Pancreas (tissue), 10 donors: ENCODE data around the gene RNF130. TPM values are rescaled to one million over a fixed set of nuclear protein-coding genes. Genes with fewer than 3 reads are reported as not detected.

Source experiments
- ATAC-seq, 4 donors: fragments of 200-7000 bp; cut with Tn5 transposase; one replicate each; pipeline versions ENCODE4 v1.8.0 to v1.9.1; 2020; ENCODE audit warnings: mild to moderate bottlenecking in 4 of 4, moderate library complexity in 4 of 4
- DNase-seq, 6 donors: peaks; one replicate each; pipeline ENCODE4 v3.0.0-alpha.2; 2020
- FAIRE-seq: peaks from 2 replicates; lab custom pipeline; 2012; peaks lifted over from hg19 to GRCh38; lab: Jason Lieb, UNC
- H3K27ac ChIP-seq, 4 donors: fragments of 200-600 bp; sonication (generic); 1 replicate in 3 of 4; 2 replicates in 1 of 4; pipeline versions ENCODE4 v1.5.0 to v1.8.0; 2020
- H3K27me3 ChIP-seq, 4 donors: fragments of 200-600 bp; one replicate each; pipeline ENCODE4 v1.8.0; 2021
- H3K36me3 ChIP-seq, 3 donors: fragments of 200-600 bp; sonication (generic) in 1 of 3; one replicate each; pipeline versions ENCODE4 v1.5.0 to v1.8.0; 2020 to 2021
- H3K4me1 ChIP-seq, 3 donors: fragments of 200-600 bp; one replicate each; pipeline ENCODE4 v1.8.0; 2021
- H3K4me3 ChIP-seq, 4 donors: fragments of 200-600 bp; sonication (generic) in 2 of 4; one replicate each; pipeline versions ENCODE4 v1.5.0 to v1.8.0; 2020 to 2021
- H3K9me3 ChIP-seq, 4 donors: fragments of 200-600 bp; one replicate each; pipeline ENCODE4 v1.8.0; 2021
- CTCF ChIP-seq, 4 donors: fragments of 200-600 bp; sonication (generic) in 3 of 4; IDR thresholded peaks; one replicate each; pipeline versions ENCODE4 v1.5.0 to v1.8.0; 2021; ENCODE audit warnings: antibody characterized with exemption in 4 of 4
- WGBS, 2 donors: extraction: QIAGEN DNeasy Blood & Tissue Kit; methylation state at CpG; one replicate each; pipeline ENCODE4 v1.1.7; 2013; 5-methylcytosine and 5-hydroxymethylcytosine counted together
- intact Hi-C, 3 donors: fragments of 100-400 bp; cut with DNase I; formaldehyde crosslinking; loops; one replicate each; pipeline versions ENCODE4 v1.11.1 to v1.14.2; 2022
- polyA plus RNA-seq, 2 donors: library from polyadenylated mRNA; stranded (reverse); fragments of 200-250 nt; gene quantifications; one replicate each; pipeline ENCODE4 v1.2.3, GENCODE V29; 2013
- total RNA-seq, 6 donors: library from RNA; stranded (reverse); fragmentation: NEBNext Ultra II Directional in 4 of 6; extraction: Animal tissue kit (Norgen Biotek cat#: 25700) in 4 of 6; gene quantifications; one replicate each; pipeline versions ENCODE4 v1.2.1 to v1.2.4, GENCODE V29; 2021 to 2023
- donor health status: healthy with polysubstance abuse.
- donor health status: DM: no; HTN: no; CAD: no; lungs with moderate emphysema.
- donor health status: DM: no; HTN: no; CAD: no.
- donor health status: control.
- donor health status: control.
- donor health status: Bipolar disorder and iron deficiency.
- donor health status: DM: yes; HTN: yes; CAD: no.
- donor health status: DM: no; HTN: no; CAD: no.
- donor health status: DM: no; HTN: no; CAD: no.
- donor health status: DM: yes; HTN: yes; CAD: no.

Gene RNF130
- total and polyA plus RNA-seq, 8 donors = 21.4 to 57.8 (median 37.8) TPM

GRCh38 chr5:180072256-180072548, 643 bp upstream of the RNF130 start:
- intact Hi-C loops = no loop called here
- no peak for DNase-seq
- Histone ChIP-seq H3K4me3 (peak overlapping the region in 2 of 4 donors; percentile 76 to 83), H3K36me3 (no peaks in the 10 kb centered on the region), H3K27me3 (no peaks in the 10 kb centered on the region), H3K9me3 (no peaks in the 10 kb centered on the region), H3K4me1 (peaks cover 10 to 21% (median 16%) of the 10 kb centered on the region in 3 donors), H3K27ac (peak overlapping the region; percentile 83 to 98 (median 95))
- 17% methylated on average over 14 of the region's 14 CpGs for WGBS, 2 donors
- FAIRE-seq = no peak
- TF ChIP-seq CTCF (IDR thresholded peaks at IDR 0.05) = no peak
- ATAC-seq = no peak

GRCh38 chr5:180070756-180071530, 616 bp downstream of the RNF130 start:
- DNase-seq (peak in 2 of 6 donors; percentile 57 to 86), ATAC-seq (peak; percentile 32 to 49 (median 40)), FAIRE-seq (no peak)
- intact Hi-C loops = no loop called here
- peak overlapping the region; percentile 64 to 86 (median 80) for H3K4me3 ChIP-seq
- TF ChIP-seq CTCF (IDR thresholded peaks at IDR 0.05) = no peak
- whole genome bisulfite sequencing, 2 donors = 0 to 1% methylated on average over 48 of the region's 48 CpGs
- no peaks in the 10 kb centered on the region for H3K9me3 ChIP-seq
- H3K4me1 ChIP-seq = peaks cover 10 to 21% (median 16%) of the 10 kb centered on the region in 3 donors
- no peaks in the 10 kb centered on the region for H3K36me3 ChIP-seq
- H3K27ac ChIP-seq = peak overlapping the region; percentile 78 to 98 (median 89)
- no peaks in the 10 kb centered on the region for H3K27me3 ChIP-seq

DNA sequence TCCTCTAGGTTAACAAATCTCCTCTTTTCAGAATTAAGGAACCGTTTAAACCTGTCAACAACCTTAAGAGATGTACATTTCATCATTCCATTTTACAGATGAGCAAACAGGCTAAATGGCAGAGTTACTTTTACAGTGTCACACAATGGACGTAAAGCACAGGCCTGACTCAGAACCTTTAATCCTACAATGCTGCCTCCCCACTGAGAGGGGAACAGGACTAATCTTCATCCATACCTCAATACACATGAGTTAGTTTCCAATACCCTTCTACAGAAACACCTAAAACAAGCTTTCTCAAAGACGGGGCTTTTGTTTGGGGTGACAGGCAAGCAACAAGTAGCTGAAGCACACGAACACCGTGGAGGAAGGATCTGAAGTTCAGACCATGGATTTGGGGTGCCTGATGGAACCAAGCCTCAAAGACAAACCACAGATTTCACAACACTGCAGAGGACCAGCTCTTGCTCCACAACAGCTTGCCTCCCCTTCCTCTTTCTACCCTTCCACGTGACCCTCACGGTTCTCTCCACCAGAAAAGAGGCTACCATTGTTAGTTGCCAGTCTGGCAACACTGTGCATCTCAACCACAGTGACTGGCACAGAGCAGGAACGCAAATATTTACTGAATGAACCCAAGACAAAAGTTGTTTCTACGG, 1.8 kb downstream of the RNF130 start:
- WGBS, 2 donors = 35 to 40% methylated on average over 9 of the region's 9 CpGs
- H3K4me1 ChIP-seq = peaks cover 10 to 21% (median 16%) of the 10 kb centered on the region in 3 donors
- DNase-seq (peak in 1 of 6 donors; percentile 61), FAIRE-seq (no peak), ATAC-seq (peak in 2 of 4 donors; percentile 13 to 19)
- H3K4me3 ChIP-seq = peak overlapping the region in 2 of 4 donors; percentile 76 to 83
- H3K27ac ChIP-seq = peak overlapping the region in 2 of 4 donors; percentile 95 to 98
- H3K9me3 ChIP-seq = no peaks in the 10 kb centered on the region
- H3K36me3 ChIP-seq = no peaks in the 10 kb centered on the region
- TF ChIP-seq CTCF (IDR thresholded peaks at IDR 0.05) = no peak
- intact Hi-C loops = no loop called here
- H3K27me3 ChIP-seq = no peaks in the 10 kb centered on the region

DNA sequence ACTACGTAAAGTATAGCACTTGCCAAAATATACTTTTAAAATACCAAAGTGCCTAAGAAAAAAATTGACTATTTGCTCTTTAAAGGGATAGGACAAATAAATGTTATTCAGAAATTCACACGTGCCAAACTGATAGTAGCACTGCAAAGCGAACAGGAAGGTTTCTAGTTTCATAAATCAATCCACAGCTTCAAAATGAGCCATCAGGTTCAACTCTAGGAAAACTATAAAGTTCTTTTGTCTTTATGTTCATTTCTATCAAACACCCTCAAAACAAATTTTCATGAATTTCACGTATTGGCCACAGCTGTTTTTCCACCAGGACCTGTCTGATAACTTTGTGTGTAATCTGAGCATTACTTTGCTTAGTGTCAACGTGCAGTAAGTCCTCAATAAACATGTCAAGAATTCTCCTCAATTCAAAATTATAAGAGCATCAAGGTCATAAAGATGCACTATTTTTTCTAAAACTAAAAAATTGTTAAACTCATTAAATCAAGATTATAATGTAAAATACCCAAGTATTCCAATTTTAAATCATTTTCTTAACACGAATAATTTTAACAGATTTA, 3.0 kb downstream of the RNF130 start:
- peak overlapping the region in 1 of 4 donors; percentile 95 for H3K27ac ChIP-seq

More for the DNA sequence above, 3.0 kb downstream of the RNF130 start:
- Histone ChIP-seq H3K27me3 (no peaks in the 10 kb centered on the region), H3K9me3 (no peaks in the 10 kb centered on the region), H3K4me1 (peaks cover 10 to 21% (median 16%) of the 10 kb centered on the region in 3 donors), H3K36me3 (no peaks in the 10 kb centered on the region), H3K4me3 (no peak overlapping the region)
- intact Hi-C loops = no loop called here
- TF ChIP-seq CTCF (IDR thresholded peaks at IDR 0.05) = no peak
- DNase-seq = no peak
- WGBS, 2 donors = 14 to 23% methylated on average over 6 of the region's 6 CpGs
- ATAC-seq = no peak
- FAIRE-seq = no peak
